ENCODE results near the gene PDGFC. TPM values are rescaled to one million over a fixed set of nuclear protein-coding genes. Genes with fewer than 3 reads are reported as not detected.
"Not testable (repeated sequence)": the region's sequence is repeated elsewhere in the genome, so short reads cannot be mapped to it uniquely, and the experiment has no call there.

The PDGFC gene
- total and polyA plus RNA-seq, 2 of the 8 experiments (the other 6 are each of a cell fraction or from before 2014, with no cell fraction given), result 0.65 to 2.7 TPM

GRCh38 chr4:156932360-156932759 is 39.2 kb downstream of the PDGFC start:
- not testable (repeated sequence) for H2AK5ac ChIP-seq (ENCODE audit: low read depth, low read length); H3K18ac ChIP-seq (ENCODE audit: extremely low read depth, low read length); H3K27ac ChIP-seq (ENCODE audit: low read depth, low read length); H4K8ac ChIP-seq (ENCODE audit: extremely low read depth, insufficient read depth, low read length); H2BK5ac ChIP-seq (ENCODE audit: low read depth, low read length); H3K14ac ChIP-seq (ENCODE audit: insufficient read length); H3K4me2 ChIP-seq (ENCODE audit: insufficient read depth in 1 of 2, low read depth in 2 of 2, low read length in 2 of 2); H3K36me3 ChIP-seq (ENCODE audit: control insufficient read depth in 2 of 4, insufficient read depth in 4 of 4, low read length in 3 of 4); H4K5ac ChIP-seq (ENCODE audit: insufficient read length, low read depth, low read length); FAIRE-seq; H3K27me3 ChIP-seq (replicated peaks in 1 of 4; ENCODE audit: control insufficient read depth in 3 of 4, extremely low read depth in 1 of 4, insufficient read depth in 3 of 4, low read length in 3 of 4); H3K4me3 ChIP-seq (ENCODE audit: extremely low read depth in 1 of 4, insufficient read depth in 2 of 4, low read depth in 3 of 4, low read length in 4 of 4); H2AFZ ChIP-seq (ENCODE audit: low read length); H3K79me1 ChIP-seq (ENCODE audit: low read depth, low read length); H3K9me3 ChIP-seq (ENCODE audit: insufficient read depth in 2 of 2, low read depth in 1 of 2, low read length in 1 of 2); H3K4ac ChIP-seq (replicated peaks; ENCODE audit: insufficient read length, low read depth, low read length); H3K79me2 ChIP-seq (ENCODE audit: control insufficient read depth in 1 of 2, insufficient read depth in 2 of 2, low read length in 2 of 2); H4K91ac ChIP-seq (replicated peaks; ENCODE audit: insufficient read length, low read length); H3K4me1 ChIP-seq (replicated peaks in 1 of 4; ENCODE audit: control insufficient read depth in 3 of 4, insufficient read depth in 4 of 4, low read length in 3 of 4); H2BK12ac ChIP-seq (ENCODE audit: low read depth, low read length); H2BK20ac ChIP-seq (ENCODE audit: low read length); H2BK15ac ChIP-seq (ENCODE audit: low read length); H3K23ac ChIP-seq (ENCODE audit: insufficient read length); H4K20me1 ChIP-seq (replicated peaks in 1 of 2; ENCODE audit: control insufficient read depth in 1 of 2, insufficient read depth in 2 of 2, low read length in 2 of 2); H3K56ac ChIP-seq (replicated peaks; ENCODE audit: insufficient read length, low read depth, low read length); H3K9ac ChIP-seq (replicated peaks in 1 of 4; ENCODE audit: extremely low read depth in 1 of 4, low read depth in 3 of 4, low read length in 3 of 4); H2BK120ac ChIP-seq (replicated peaks; ENCODE audit: low read depth, low read length); H3K23me2 ChIP-seq (ENCODE audit: low read depth, low read length); DNase-seq (ENCODE audit: low read depth in 1 of 2, low spot score in 2 of 2)
- ChIA-PET POLR2A (ENCODE audit: partially characterized antibody) (interaction anchor here (0.7 kb wide), 1 partner anchor 8 kb away, joined by 3 read pairs; no protein-coding TSS in a partner anchor), CTCF (ENCODE audit: partially characterized antibody) (interaction anchor here (1.1 kb wide), 1 partner anchor 9 kb away, joined by 3 read pairs; no protein-coding TSS in a partner anchor)
- no CpG with 5 or more reads among the region's 2 CpGs for WGBS, 2 experiments (ENCODE audit: extremely low coverage in 1 of 2, insufficient coverage in 1 of 2, insufficient read length in 1 of 2, insufficient replicate concordance in 2 of 2, low coverage in 1 of 2, low lambda C conversion rate in 2 of 2, missing lambda C conversion rate in 1 of 2)
